Transverse colon (tissue), 4 donors: ENCODE results near the gene APOF. TPM values are rescaled to one million over a fixed set of nuclear protein-coding genes. Genes with fewer than 3 reads are reported as not detected.
"Not testable (repeated sequence)": the region's sequence is repeated elsewhere in the genome, so short reads cannot be mapped to it uniquely, and the experiment has no call there.

Experiments
- DNase-seq: peaks from one replicate; pipeline ENCODE4 v3.0.0-alpha.2; 2019
- H3K27ac ChIP-seq, 4 donors: fragments of 200-600 bp; sonication (generic); 2 replicates each; pipeline ENCODE4 v1.5.1; 2016 to 2018; ENCODE audit warnings: inconsistent platforms in 4 of 4
- H3K27me3 ChIP-seq: fragments of 200-600 bp; sonication (generic); 2 replicates; pipeline ENCODE4 v1.5.1; 2017; ENCODE audit warnings: inconsistent platforms
- H3K36me3 ChIP-seq, 4 donors: fragments of 200-600 bp; sonication (generic); 2 replicates each; pipeline ENCODE4 v1.5.1; 2017 to 2019; ENCODE audit warnings: inconsistent platforms in 4 of 4
- H3K4me1 ChIP-seq, 4 donors: fragments of 200-600 bp; sonication (generic); 2 replicates each; pipeline ENCODE4 v1.5.1; 2017 to 2020; ENCODE audit warnings: inconsistent platforms in 4 of 4
- H3K4me3 ChIP-seq, 4 donors: fragments of 200-600 bp; sonication (generic); 1 replicate in 1 of 4; 2 replicates in 3 of 4; pipeline versions ENCODE4 v1.5.1 to v1.6.1; 2017 to 2019; ENCODE audit warnings: inconsistent platforms in 4 of 4
- H3K9me3 ChIP-seq, 2 donors: fragments of 200-600 bp; sonication (generic); 2 replicates each; pipeline ENCODE4 v1.5.1; 2017 to 2019; ENCODE audit warnings: inconsistent platforms in 2 of 2
- CTCF ChIP-seq, 5 experiments: fragments of 200-600 bp in 3 of 5; fragments of 450-650 bp in 2 of 5; sonication (generic) in 3 of 5; IDR thresholded peaks; 1 replicate in 2 of 5; 2 replicates in 3 of 5; pipeline ENCODE4 v1.5.1; 2016 to 2017; ENCODE audit warnings: antibody characterized with exemption in 5 of 5, inconsistent platforms in 3 of 5, mild to moderate bottlenecking in 2 of 5, moderate library complexity in 1 of 5
- EP300 ChIP-seq: sonication (generic); formaldehyde crosslinking; IDR thresholded peaks from one replicate; pipeline ENCODE4 v1.6.1; 2017; ENCODE audit warnings: antibody characterized with exemption, low read depth
- POLR2A ChIP-seq: fragments of 450-650 bp; IDR thresholded peaks from one replicate; pipeline ENCODE4 v1.6.1; 2016; ENCODE audit warnings: antibody characterized with exemption, mild to moderate bottlenecking, moderate library complexity
- POLR2AphosphoS5 ChIP-seq, 3 donors: sonication (generic); formaldehyde crosslinking; IDR thresholded peaks; one replicate each; pipeline ENCODE4 v1.6.1; 2016; ENCODE audit warnings: antibody characterized with exemption in 3 of 3
- WGBS, 2 donors: methylation state at CpG; one replicate each; pipeline ENCODE4 v1.1.5; 2018; ENCODE audit warnings: low coverage in 1 of 2; 5-methylcytosine and 5-hydroxymethylcytosine counted together
- in situ Hi-C, 4 donors: fragments of 200-750 bp; cut with MboI; loops; one replicate each; pipeline versions ENCODE4 v1.15.0 to v1.15.1; 2017; ENCODE audit warnings: low sequenced_read_pairs in 3 of 4, low pct_ligation_motif_present in 1 of 4, low pct_unique_long_range_greater_than_20kb in 1 of 4
- intact Hi-C: fragments of 100-400 bp; cut with DNase I; formaldehyde crosslinking; loops from one replicate; pipeline ENCODE4 v1.15.1; 2023; ENCODE audit warnings: low total_unique reads
- total RNA-seq, 4 donors: library from RNA; depleted of rRNA; stranded (reverse); fragments of >200 nt; gene quantifications; one replicate each; pipeline ENCODE4 v1.1.0, GENCODE V29; 2016

APOF gene
- total RNA-seq, 4 donors from 2014 or later: not detected

- no peak for DNase-seq
- intact Hi-C loops: no loop called here
- no peak overlapping the region for H3K4me3 ChIP-seq
- H3K27ac ChIP-seq: no peak overlapping the region
- no peaks in the 10 kb centered on the region for H3K36me3 ChIP-seq
- H3K27me3 ChIP-seq: no peaks in the 10 kb centered on the region
- H3K9me3 ChIP-seq: no peaks in the 10 kb centered on the region
- in situ Hi-C loops: no loop called here
- no peaks in the 10 kb centered on the region for H3K4me1 ChIP-seq
- 79 to 92% methylated on average over 2 to 5 of the region's 5 CpGs for WGBS, 2 donors
- TF ChIP-seq POLR2A (no peak), POLR2AphosphoS5 (IDR thresholded peaks at IDR 0.05) (no peak), EP300 (no peak), CTCF (IDR thresholded peaks at IDR 0.05) (no peak)
Observed at GRCh38 chr12:56408799-56409417, 46.3 kb upstream of the APOF start.

GRCh38 chr12:56404227-56404626 lies 41.6 kb upstream of the APOF start:
- H3K9me3 ChIP-seq, H3K27me3 ChIP-seq, intact Hi-C loops, H3K4me1 ChIP-seq, H3K4me3 ChIP-seq, in situ Hi-C loops, H3K27ac ChIP-seq, DNase-seq, H3K36me3 ChIP-seq: not testable (repeated sequence)
- WGBS, 2 donors: 81 to 89% methylated on average over 3 of the region's 3 CpGs

- H3K4me1 ChIP-seq, intact Hi-C loops, in situ Hi-C loops, H3K27ac ChIP-seq, H3K9me3 ChIP-seq, H3K4me3 ChIP-seq, H3K36me3 ChIP-seq, DNase-seq, H3K27me3 ChIP-seq: not testable (repeated sequence)
Observed at GRCh38 chr12:56401612-56402011, 39.0 kb upstream of the APOF start.

- H3K9me3 ChIP-seq, H3K36me3 ChIP-seq, in situ Hi-C loops, H3K4me1 ChIP-seq, H3K27ac ChIP-seq, H3K4me3 ChIP-seq, H3K27me3 ChIP-seq, DNase-seq, intact Hi-C loops: not testable (repeated sequence)
- 97% methylated on average over 1 of the region's 3 CpGs; no CpG with 5 or more reads in 1 of the 2 donors for WGBS, 2 donors
Observed at GRCh38 chr12:56401125-56401524, 38.5 kb upstream of the APOF start.

DNA sequence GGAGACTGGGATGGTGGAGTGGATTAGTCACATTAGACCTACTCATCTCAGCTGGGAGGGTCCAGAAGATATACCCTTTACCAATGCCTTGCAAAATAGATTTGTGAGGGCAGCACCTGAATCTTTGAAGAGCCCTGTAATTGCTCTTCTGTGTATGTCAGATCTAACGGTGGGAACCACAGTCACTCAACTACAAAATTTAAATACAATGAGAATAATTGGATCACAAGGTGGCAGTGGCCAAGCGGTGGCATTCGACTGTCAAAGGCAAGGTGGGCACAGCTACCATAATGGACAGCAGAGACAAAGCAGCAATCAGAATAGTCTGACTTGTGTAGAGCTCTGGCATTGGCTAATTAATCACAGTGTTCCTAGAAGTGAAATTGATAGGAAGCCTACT lies 36.8 kb upstream of the APOF start:
- H3K9me3 ChIP-seq, H3K27ac ChIP-seq, intact Hi-C loops, H3K36me3 ChIP-seq, H3K27me3 ChIP-seq, DNase-seq, H3K4me3 ChIP-seq, in situ Hi-C loops, H3K4me1 ChIP-seq: not testable (repeated sequence)
- WGBS, 2 donors: 88 to 100% methylated on average over 2 to 3 of the region's 3 CpGs

GRCh38 chr12:56398324-56398723 lies 35.7 kb upstream of the APOF start:
- in situ Hi-C loops (no loop called here), intact Hi-C loops (no loop called here)
- H3K4me1 ChIP-seq: no peaks in the 10 kb centered on the region
- TF ChIP-seq POLR2AphosphoS5 (IDR thresholded peaks at IDR 0.05) (no peak), EP300 (no peak), POLR2A (no peak), CTCF (IDR thresholded peaks at IDR 0.05) (no peak)
- H3K9me3 ChIP-seq: no peaks in the 10 kb centered on the region
- H3K27me3 ChIP-seq: no peaks in the 10 kb centered on the region
- DNase-seq: no peak
- H3K4me3 ChIP-seq: no peak overlapping the region
- no peaks in the 10 kb centered on the region for H3K36me3 ChIP-seq
- H3K27ac ChIP-seq: no peak overlapping the region
